Upper lobe of left lung (tissue), 4 donors: Measurements from ENCODE around the gene SPOCK1.

Experiments used
- POLR2A ChIP-seq, 4 donors: fragments of 450-650 bp; IDR thresholded peaks; one replicate each; pipeline ENCODE4 v1.5.1; 2016 to 2017; ENCODE audit warnings: antibody characterized with exemption in 4 of 4, mild to moderate bottlenecking in 2 of 4
- POLR2AphosphoS5 ChIP-seq, 2 donors: sonication (generic); formaldehyde crosslinking; IDR thresholded peaks; one replicate each; pipeline ENCODE4 v1.5.1; 2017; ENCODE audit warnings: antibody characterized with exemption in 2 of 2
- TF ChIP-seq, protein P1 (sequence below), 6 experiments: fragments of 450-650 bp in 4 of 6; fragments of 200-600 bp in 2 of 6; sonication (generic) in 2 of 6; IDR thresholded peaks; one replicate each; pipeline ENCODE4 v1.5.1; 2016 to 2019; ENCODE audit warnings: antibody characterized with exemption in 6 of 6

DNA sequence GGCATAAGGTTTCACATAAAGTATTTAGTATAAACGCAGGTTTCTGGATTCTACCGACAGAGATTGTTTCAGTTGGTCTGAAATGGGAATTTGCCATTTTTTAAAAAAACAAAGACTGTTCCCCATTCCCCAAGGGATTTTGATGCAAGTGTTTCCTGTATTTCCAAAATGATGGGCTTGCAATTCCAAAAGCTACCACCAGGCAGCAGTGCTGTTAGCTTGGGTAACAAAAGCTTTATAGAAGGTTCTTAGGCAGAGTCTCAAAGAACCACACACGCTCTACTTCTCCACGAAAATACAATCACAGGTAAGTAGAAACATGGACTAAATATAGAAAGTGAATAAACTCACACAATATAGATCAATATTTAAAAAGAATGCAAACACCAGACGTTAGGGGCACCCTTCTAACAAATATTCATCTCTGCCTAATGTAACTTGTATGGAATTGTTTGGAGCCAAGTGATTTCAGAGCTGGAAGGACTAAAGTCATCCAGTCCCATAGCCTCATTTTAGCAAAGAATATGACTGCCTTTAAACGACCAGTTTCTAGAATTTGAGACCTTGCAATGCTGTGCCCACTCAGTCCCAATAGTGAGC lies 154.3 kb downstream of the SPOCK1 start:
- TF ChIP-seq POLR2AphosphoS5 (IDR thresholded peaks at IDR 0.05): no peak
- TF ChIP-seq, protein P1, sequence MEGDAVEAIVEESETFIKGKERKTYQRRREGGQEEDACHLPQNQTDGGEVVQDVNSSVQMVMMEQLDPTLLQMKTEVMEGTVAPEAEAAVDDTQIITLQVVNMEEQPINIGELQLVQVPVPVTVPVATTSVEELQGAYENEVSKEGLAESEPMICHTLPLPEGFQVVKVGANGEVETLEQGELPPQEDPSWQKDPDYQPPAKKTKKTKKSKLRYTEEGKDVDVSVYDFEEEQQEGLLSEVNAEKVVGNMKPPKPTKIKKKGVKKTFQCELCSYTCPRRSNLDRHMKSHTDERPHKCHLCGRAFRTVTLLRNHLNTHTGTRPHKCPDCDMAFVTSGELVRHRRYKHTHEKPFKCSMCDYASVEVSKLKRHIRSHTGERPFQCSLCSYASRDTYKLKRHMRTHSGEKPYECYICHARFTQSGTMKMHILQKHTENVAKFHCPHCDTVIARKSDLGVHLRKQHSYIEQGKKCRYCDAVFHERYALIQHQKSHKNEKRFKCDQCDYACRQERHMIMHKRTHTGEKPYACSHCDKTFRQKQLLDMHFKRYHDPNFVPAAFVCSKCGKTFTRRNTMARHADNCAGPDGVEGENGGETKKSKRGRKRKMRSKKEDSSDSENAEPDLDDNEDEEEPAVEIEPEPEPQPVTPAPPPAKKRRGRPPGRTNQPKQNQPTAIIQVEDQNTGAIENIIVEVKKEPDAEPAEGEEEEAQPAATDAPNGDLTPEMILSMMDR (IDR thresholded peaks at IDR 0.05): peak in 5 of 6 experiments; percentile 48 to 80 (median 66)
- TF ChIP-seq POLR2A (IDR thresholded peaks at IDR 0.05): no peak
